Germinal center (tissue), 1 donor: ENCODE data around the gene C19orf73.
A peak's percentile ranks its signal among the peaks of the same experiment; 100 is the strongest.

Source experiments
- DNase-seq: peaks from one replicate; pipeline ENCODE4 v3.0.0; 2012; ENCODE audit warnings: mixed read lengths, low spot score

Gene C19orf73

GRCh38 chr19:49118565-49119410 lies at the start of gene C19orf73:
Gene C19orf73 (minus strand): TSS chr19:49119143. CDS start chr19:49119022, 121 bp downstream.
- peak; percentile 99 for DNase-seq

- no peak for DNase-seq
Observed at GRCh38 chr19:49168421-49168820, 49.5 kb upstream of the C19orf73 start.

- no peak for DNase-seq
Observed at GRCh38 chr19:49167857-49168409, 49.0 kb upstream of the C19orf73 start.

GRCh38 chr19:49165865-49166301 lies 46.9 kb upstream of the C19orf73 start:
- no peak for DNase-seq

- DNase-seq: no peak
Observed at GRCh38 chr19:49165111-49165750, 46.3 kb upstream of the C19orf73 start.

- DNase-seq: no peak
Observed at GRCh38 chr19:49161987-49162386, 43.0 kb upstream of the C19orf73 start.

- DNase-seq: no peak
Observed at GRCh38 chr19:49160450-49161189, 41.7 kb upstream of the C19orf73 start.

- no peak for DNase-seq
Observed at GRCh38 chr19:49157445-49158224, 38.7 kb upstream of the C19orf73 start, which contains the start of gene TRPM4. Gene TRPM4 (plus strand): TSS chr19:49157792. CDS start chr19:49157867, 75 bp downstream.

GRCh38 chr19:49155820-49156346 lies 36.9 kb upstream of the C19orf73 start:
- DNase-seq: no peak

GRCh38 chr19:49155005-49155819 lies 36.3 kb upstream of the C19orf73 start, which contains the start of gene HRC:
Gene HRC (minus strand): TSS chr19:49155396. CDS start chr19:49155237, 159 bp downstream.
- no peak for DNase-seq

- DNase-seq: no peak
Observed at GRCh38 chr19:49154279-49154678, 35.3 kb upstream of the C19orf73 start.

GRCh38 chr19:49153167-49153809 lies 34.3 kb upstream of the C19orf73 start:
- DNase-seq: no peak

- DNase-seq: no peak
Observed at GRCh38 chr19:49152119-49152550, 33.2 kb upstream of the C19orf73 start.

- DNase-seq: peak; percentile 51
Observed at GRCh38 chr19:49151267-49152118, 32.5 kb upstream of the C19orf73 start.

GRCh38 chr19:49150944-49151243 lies 32.0 kb upstream of the C19orf73 start:
- no peak for DNase-seq

- peak; percentile 55 for DNase-seq
Observed at GRCh38 chr19:49150106-49150943, 31.4 kb upstream of the C19orf73 start.

- no peak for DNase-seq
Observed at GRCh38 chr19:49149652-49150105, 30.7 kb upstream of the C19orf73 start.
